Colon (tissue), 2 donors: ENCODE results near the gene ZNF503.

ENCODE experiments used
- FAIRE-seq: peaks from 2 replicates; lab custom pipeline; 2012; peaks lifted over from hg19 to GRCh38; lab: Jason Lieb, UNC
- donor health status: control.
- donor health status: control.

ZNF503 gene

DNA sequence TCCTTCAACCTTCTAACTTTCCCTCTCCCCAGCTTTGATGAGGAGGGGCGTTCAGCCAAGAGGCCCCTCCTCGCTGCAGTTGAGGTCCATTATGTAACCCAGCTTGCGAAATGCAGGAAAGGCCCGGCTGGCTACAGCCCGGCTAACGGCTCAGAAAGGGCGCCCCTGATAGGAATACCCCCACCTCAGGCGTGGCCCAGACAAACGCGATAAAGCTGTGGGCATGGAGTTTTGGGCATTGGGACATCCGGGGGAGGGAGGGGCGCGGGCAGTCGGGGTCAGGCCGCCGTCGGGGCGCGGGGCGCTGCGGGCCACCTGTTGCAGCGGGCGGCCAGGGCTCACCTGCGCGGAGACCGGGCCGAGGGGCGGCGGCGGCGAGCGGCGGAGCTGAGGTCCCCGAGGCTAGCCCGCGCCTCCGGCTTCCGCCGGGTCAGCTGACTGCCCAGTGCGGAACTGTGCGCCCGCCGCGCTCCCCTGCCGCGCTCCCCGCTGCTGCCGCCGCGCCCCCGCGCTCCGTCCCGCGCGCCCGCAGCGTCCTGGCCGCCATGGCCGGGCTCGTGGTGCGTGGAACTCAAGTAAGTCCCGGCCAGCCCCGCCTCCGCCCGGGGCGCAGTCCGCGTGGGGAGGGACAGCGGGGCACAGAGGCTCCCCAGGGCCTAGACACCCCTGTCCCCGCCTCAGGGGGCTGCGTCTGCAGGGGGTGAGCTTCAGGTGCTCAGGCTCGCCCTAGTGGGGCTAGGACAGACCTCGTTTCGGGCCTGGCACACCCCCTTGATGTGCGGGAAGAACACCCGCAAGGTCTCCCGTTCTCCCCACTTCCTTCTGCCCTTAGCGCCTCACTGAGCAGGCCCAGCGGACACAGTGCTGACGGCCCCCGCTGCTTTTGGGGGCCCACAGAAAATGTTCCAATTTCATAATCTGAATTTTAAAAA, 29.9 kb upstream of the ZNF503 start, which contains the start of gene LRMDA:
LRMDA (plus strand) TSS at position 445 of the 932 bp plus-strand sequence.
- no peak for FAIRE-seq

GRCh38 chr10:75430000-75430763, 28.6 kb upstream of the ZNF503 start:
- no peak for FAIRE-seq

GRCh38 chr10:75429159-75429827, 27.7 kb upstream of the ZNF503 start:
- FAIRE-seq = no peak

DNA sequence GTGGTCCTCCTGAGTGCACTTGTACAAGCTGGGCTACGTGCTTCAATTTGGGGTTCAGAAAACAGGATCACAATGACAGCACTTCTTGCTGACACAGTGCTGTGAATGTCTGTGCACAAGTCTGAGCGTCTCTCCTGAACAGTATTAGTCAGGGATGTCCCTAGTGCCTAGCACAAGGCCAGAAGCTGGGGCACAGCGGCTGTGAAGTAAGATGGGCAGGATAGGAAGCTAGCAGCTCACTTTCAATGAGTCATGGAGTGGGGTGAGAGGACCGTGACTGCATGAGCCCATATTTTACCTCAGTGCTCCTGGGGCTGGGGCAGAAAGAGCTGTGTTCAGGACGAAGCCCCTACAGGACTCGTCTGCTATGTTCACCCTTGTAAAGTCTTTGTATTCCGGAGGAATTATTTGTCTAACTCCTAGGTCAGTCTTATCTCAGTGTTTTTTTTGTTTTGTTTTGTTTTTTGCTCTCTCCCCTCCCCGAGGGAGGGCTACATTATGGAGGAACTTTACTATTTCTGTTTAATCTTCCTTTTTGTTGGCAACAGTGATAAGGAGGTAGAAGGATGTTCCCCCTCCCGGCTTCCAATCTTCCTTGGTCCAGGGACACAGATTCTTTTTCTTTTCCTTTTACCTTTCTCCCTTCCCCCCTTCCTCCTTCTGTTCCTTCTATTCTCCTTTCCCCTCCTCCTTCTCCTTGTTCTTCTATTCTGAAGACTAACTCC, 27.0 kb upstream of the ZNF503 start:
- no peak for FAIRE-seq

- FAIRE-seq = no peak
Measured at GRCh38 chr10:75427951-75428350, 26.4 kb upstream of the ZNF503 start.

DNA sequence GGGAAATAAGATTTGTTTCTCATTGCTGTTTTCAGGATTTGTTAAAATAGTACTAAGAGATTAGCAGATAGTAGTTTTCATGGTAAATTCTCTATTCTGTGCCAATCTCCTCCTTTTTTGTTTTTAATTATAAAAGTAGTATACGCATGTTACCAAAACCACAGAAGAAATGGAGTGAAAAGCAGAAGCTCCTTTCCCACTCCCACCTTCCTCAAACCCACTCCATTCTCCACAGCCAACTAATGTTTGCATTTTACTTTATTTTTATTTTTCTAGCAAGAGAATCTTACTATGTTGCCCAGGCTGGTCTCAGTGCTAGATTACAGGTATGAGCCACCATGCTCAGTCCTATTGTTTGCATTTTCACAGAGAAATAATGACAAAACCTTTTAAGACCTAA, 25.3 kb upstream of the ZNF503 start:
- FAIRE-seq = no peak

GRCh38 chr10:75425291-75426079, 23.9 kb upstream of the ZNF503 start:
- FAIRE-seq = no peak

DNA sequence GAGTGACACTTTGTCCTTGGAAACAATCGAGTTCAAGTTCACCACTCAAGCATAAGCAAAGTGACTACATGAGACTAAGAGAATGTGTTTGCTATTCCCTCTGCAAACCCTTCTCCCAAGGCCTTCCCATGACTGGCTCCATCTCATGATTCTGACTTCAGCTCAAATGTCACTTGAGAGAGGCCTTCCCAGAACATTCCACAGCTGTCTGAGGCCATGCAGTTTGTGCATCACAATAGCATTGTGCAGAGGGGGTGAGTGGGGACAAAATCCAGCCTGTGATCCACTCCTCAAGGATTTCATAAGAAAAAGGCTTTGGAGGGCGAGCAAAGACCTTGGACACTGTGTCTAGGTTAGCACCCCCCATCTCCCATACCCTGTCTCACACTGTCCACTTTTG, 23.0 kb upstream of the ZNF503 start:
- FAIRE-seq = no peak

DNA sequence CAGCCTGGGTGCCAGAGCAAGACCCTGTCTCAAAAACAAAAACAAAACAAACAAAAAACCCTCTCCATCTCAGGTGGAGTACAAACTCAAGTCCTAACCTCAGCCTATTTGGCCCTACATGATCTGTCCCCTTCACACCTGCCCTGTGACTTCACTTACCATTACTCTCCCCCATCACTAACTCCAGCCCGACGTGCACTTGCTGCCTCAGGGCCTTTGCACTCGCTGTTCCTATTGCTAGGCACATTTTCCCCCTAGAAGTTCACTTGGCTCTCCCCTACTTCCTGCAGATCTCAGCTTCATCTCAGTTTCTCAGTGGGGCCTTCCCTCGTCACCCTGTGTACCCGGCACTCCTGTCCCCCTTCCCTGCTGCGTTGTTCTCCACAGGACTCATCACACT, 21.3 kb upstream of the ZNF503 start:
- FAIRE-seq = no peak

DNA sequence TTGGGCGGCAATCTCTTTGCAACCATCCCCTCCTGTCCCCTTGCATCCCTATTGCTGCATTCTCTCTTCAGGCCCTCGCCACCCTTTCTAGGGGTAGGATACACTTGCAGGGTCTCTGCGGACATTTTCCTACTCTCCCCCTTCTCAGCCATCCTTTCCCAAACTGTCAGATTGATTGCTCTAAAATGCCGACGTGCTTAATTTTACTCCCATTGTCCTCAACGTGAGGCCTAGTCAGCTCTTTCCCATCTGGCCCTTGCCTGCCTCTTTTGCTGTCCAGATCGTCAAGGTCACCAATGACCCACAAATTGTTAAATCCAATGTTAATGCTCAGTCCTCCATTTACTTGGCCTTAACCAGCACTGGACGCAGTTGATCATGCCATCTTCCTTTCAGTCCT, 17.1 kb upstream of the ZNF503 start:
- FAIRE-seq = no peak

GRCh38 chr10:75418293-75418692, 16.7 kb upstream of the ZNF503 start:
- FAIRE-seq = no peak

- no peak for FAIRE-seq
Measured at GRCh38 chr10:75417522-75417927, 16.0 kb upstream of the ZNF503 start.

DNA sequence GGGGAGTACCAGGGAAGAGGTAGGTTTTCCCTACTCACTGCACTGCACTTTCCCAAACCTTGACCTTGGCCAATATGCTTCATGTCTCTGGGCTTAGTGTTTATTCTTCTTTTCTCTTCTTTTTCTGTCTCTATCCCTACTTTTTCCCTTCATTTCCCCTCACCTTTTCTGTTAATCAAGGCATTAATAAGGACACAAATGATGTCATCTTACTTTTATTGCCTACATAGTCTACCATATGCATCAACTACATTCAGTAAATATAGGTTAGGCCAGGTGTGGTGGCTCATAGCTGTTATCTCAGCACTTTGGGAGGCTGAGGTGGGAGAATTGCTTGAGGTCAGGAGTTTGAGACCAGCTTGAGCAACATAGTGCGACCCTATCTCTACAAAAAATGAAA, 13.0 kb upstream of the ZNF503 start:
- no peak for FAIRE-seq

DNA sequence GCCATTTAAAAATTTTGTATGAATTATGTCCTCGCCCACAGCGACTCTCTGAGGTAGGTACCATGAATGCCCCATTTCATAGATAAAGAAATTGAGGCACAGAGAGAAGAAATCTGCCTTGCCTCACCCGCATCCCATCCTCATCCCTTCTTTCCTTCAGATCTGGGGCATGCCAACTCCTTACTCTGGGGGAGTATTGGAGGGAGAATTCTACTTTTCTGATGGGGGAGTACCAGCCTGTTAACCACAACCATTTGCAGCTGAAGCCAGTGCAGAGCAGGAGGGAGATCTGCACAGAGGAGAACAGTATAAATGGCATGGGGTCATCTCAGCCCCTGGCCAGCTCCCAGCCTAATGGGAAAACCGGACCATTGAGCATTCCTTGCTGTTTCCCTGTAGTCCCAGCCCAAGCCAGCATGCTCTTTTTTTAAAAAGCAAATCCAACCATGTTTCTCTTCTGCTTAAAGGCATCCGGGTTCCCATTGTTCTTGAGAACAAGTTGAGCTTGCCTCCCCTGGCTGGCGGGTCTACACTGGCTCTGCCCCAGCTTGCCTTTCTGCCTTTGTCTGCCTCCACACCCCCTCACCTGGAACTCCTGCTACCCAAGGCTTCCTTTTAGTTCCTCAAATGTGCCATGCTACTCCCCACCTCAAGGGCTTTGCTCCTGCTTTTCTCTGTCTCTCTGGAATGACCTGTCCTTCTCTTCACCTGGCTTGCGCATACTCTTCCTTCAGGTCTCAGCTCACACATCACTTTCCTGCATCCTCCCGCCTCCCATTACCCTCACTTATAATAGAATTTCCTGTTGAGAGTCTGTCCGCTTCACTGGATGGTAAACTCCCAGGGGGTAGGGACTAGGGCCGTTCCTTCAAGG, 8.8 kb upstream of the ZNF503 start:
- FAIRE-seq = no peak

GRCh38 chr10:75408911-75409885, 7.6 kb upstream of the ZNF503 start:
- FAIRE-seq = no peak

DNA sequence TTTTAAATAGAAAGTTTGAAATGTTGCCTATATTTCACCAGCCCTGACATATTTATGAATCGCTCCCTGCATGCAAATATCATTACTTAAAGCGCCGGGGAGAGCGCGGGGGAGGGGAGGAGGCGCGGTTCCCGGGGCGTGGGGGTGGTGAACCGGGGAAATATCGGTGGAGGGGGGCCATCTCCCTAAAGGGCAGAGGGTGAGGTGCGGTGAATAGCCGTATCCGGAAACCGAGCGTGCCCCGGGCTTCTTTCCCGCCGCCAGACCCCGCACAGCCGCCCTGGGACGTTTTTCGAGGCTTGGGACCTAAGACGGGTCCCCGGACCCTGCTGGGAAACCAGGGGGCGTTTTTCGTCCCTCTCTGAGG, 6.9 kb upstream of the ZNF503 start:
- no peak for FAIRE-seq

GRCh38 chr10:75407713-75408508, 6.3 kb upstream of the ZNF503 start:
- no peak for FAIRE-seq

- no peak for FAIRE-seq
Measured at GRCh38 chr10:75407224-75407712, 5.7 kb upstream of the ZNF503 start.
